ENCODE results near the gene PSORS1C1. TPM values are rescaled to one million over a fixed set of nuclear protein-coding genes. Genes with fewer than 3 reads are reported as not detected.
"Not testable (repeated sequence)": the region's sequence is repeated elsewhere in the genome, so short reads cannot be mapped to it uniquely, and the experiment has no call there.

PSORS1C1 gene
- total RNA-seq, 1 experiment from 2014 or later, result 0.39 TPM

DNA sequence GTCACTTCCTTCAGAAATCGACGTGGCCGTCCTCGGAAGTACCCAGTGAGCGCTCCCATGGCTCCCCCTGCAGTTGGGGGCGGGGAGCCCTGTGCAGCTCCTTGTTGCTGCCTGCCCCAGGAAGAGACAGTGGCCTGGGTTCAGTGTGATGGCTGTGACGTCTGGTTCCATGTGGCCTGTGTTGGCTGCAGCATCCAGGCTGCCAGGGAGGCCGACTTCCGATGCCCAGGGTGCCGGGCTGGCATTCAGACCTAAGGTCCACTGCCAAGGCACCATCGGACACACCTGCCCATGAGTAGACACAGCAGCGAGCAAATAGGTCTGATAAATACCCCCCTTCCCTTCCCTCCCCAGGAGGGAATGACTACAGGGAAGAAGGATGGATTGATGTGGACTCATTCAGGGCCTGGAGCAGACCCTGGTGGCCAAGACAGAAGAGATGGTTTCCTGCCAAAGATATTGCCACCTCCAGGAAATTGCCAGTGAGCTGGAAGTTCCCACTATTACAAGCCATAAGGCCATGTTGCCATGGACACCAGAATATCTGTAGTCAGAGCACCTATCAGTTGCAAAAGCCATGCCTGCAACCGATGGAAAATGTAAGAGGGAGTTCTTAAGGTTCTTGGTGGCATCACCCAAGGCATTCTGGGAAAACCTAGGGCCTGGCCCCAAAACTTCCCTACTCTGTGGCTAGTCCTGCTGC lies 48.0 kb downstream of the PSORS1C1 start:
- H3K4me1 ChIP-seq (replicated peaks), result peaks cover 11% of the 10 kb centered on the region
- no peak for DNase-seq (ENCODE audit: low read depth in 1 of 2, low spot score in 2 of 2)
- H3K4me3 ChIP-seq, result no peak overlapping the region
- no peaks in the 10 kb centered on the region for H3K27me3 ChIP-seq (replicated peaks)
- no peak overlapping the region for H3K27ac ChIP-seq
- H3K36me3 ChIP-seq, result peaks cover 60% of the 10 kb centered on the region
- no peaks in the 10 kb centered on the region for H3K9me3 ChIP-seq (replicated peaks)

DNA sequence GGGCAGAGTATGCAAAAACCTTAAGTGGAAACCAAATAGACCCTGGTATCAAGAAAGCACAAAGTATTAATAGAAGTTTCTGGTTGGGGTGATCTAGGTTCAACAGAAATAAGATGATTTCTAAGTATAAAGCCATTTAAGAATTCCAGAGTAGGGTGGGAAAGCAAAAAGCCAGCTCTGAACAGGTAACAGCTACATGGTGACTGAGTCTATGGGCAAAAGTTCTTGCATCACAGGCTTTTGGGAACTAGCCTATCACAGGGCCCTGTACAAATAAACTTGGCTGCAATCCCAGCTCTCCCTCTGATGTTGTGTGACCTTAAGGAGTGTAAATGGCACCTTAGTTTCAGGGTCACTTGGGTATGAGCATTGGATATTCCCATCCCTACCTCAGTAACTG lies 49.3 kb downstream of the PSORS1C1 start:
- Histone ChIP-seq H3K4me3 (no peak overlapping the region), H3K9me3 (replicated peaks) (no peaks in the 10 kb centered on the region), H3K36me3 (peaks cover 60% of the 10 kb centered on the region), H3K4me1 (replicated peaks) (peaks cover 11% of the 10 kb centered on the region), H3K27me3 (replicated peaks) (no peaks in the 10 kb centered on the region), H3K27ac (no peak overlapping the region)
- no peak for DNase-seq (ENCODE audit: low read depth in 1 of 2, low spot score in 2 of 2)

DNA sequence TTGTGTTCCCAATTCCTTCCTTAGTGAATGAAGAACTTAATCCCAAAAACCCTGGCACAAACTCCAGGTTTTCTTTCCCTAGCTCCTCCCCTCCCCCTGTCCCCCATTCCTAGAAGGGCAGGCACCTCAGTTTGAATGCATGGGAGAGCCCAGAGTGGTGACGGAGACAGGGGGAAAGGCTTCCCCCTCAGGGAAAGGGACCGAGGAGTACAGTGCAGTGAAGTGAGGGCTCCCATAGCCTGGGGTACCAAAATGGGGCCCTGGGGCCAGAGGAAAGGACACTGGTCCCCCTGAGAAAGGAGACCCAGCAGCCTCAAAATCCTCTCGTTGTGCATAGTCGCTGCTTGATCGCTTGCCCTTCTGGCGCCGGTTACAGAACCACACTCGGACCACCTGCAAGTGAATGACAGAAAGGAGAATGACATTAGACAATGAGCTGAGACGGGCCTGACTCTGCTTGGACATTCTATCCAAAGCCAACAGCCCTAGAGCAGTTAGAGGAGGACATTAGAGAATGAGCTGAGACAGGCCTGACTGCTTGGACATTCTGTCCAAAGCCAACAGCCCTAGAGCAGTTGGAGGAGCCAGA lies 50.0 kb downstream of the PSORS1C1 start:
- H3K9me3 ChIP-seq (replicated peaks); H3K27ac ChIP-seq; DNase-seq (ENCODE audit: low read depth in 1 of 2, low spot score in 2 of 2); H3K4me3 ChIP-seq; H3K27me3 ChIP-seq (replicated peaks); H3K4me1 ChIP-seq (replicated peaks): not testable (repeated sequence)
- H3K36me3 ChIP-seq, result peaks cover 54% of the 10 kb centered on the region

DNA sequence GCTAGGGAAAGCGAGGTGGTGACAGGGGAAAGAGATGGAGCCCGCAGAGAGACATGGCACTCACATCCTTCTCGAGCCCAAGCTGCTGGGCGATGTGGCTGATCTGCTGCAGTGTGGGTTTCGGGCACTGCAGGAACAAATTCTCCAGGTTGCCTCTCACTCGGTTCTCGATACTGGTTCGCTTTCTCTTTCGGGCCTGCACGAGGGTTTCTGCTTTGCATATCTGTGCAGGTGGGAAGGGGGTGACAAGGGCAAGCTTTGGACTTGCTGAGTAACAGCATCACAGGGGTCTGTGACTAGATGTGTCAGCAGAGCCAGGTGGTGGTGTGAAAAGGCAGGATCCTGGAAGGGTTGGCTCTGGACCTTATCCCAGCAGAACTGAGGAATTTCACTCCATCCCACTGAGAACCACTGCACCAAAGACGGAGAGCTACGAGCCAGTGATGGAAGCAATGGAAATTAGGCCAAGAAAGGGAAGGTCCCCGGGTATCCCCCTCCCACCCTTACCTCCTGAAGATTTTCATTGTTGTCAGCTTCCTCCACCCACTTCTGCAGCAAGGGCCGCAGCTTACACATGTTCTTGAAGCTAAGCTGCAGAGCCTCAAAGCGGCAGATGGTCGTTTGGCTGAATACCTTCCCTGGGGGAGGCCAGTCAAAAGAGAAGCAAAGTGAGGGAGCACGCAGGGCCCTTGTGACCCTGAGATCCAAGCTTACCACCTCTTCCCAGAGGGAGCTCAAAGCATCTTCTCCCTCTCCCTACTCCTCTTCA lies 50.6 kb downstream of the PSORS1C1 start:
- H3K4me3 ChIP-seq; H3K27ac ChIP-seq; H3K27me3 ChIP-seq (replicated peaks); H3K9me3 ChIP-seq (replicated peaks); H3K4me1 ChIP-seq (replicated peaks); DNase-seq (ENCODE audit: low read depth in 1 of 2, low spot score in 2 of 2): not testable (repeated sequence)
- H3K36me3 ChIP-seq, result peaks cover 48% of the 10 kb centered on the region

DNA sequence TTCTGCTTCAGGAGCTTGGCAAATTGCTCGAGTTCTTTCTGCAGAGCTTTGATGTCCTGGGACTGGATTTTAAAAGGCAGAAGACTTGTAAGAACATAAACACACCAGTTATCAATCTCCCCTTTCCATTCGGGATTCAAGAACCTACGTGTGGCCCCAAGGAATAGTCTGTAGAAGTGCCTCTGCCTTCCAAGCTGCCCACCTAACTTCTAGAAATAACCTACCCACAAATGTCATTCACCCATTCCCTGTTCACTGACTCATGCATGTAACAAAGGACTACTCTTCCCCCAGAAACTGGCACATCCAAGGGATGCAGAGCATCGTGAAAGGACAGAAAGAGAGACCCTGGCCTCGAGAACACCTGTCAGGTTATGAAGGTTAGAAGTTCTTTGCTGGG lies 51.4 kb downstream of the PSORS1C1 start:
- no peak overlapping the region for H3K27ac ChIP-seq
- no peaks in the 10 kb centered on the region for H3K4me1 ChIP-seq (replicated peaks)
- no peak overlapping the region for H3K4me3 ChIP-seq
- DNase-seq (ENCODE audit: low read depth in 1 of 2, low spot score in 2 of 2), result no peak
- no peaks in the 10 kb centered on the region for H3K27me3 ChIP-seq (replicated peaks)
- peaks cover 43% of the 10 kb centered on the region for H3K36me3 ChIP-seq
- no peaks in the 10 kb centered on the region for H3K9me3 ChIP-seq (replicated peaks)

DNA sequence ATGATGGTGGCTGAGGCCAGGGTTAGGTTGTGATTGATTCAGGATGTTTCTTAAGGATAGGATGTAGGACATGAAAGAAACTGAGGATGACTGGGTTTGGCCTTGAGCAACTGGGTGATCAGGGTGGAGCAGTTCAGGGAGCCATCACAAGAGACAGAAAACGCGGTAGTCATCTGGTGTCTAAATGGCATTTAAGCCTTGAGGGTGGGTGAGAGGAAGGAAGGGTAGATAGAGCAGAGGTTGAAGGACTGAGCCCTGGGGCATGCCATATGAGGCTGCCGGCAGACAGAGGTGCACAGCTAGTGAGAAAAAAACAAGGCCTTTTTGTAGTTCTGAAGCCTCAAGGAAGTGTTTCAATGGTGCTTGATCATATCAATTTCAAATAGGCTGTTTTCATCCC lies 54.0 kb downstream of the PSORS1C1 start:
- Histone ChIP-seq H3K4me3 (no peak overlapping the region), H3K36me3 (peaks cover 17% of the 10 kb centered on the region)

DNA sequence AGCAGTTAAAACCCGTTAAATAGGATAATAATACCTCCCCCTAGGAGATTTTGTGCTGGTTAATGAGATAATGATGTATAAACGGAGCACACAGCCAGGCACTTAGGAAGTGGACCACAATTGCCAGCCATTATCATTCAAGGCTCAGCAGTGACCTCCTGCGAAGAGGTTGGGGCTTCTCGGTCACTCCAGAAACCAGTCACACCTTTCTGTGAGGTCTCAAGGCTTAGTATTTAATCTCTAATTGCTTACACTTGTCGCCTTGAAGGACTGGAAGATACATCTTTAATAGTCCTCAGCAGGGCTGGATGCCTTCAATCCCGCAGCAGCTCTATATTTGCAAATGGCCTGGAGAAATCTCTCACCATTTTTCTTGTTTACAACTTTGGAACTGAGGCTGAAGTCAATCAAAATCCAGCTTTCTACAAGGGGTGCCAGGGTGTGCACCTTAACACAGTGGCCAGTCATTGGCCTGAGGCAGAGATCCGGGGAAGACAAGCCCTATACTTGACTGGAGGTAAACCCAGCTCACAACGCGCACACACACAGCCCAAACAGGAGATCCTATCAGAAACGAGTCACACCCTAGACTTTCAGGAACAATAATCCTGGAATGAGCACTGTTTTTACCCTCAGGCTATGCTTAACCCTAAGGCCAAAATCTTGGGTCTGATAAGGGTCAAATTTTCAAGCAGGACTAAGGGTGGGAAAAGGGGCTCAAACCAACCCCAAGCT lies 54.7 kb downstream of the PSORS1C1 start:
- H3K9me3 ChIP-seq (replicated peaks), result no peaks in the 10 kb centered on the region
- H3K27me3 ChIP-seq (replicated peaks), result no peaks in the 10 kb centered on the region
- no peak for DNase-seq (ENCODE audit: low read depth in 1 of 2, low spot score in 2 of 2)
- no peaks in the 10 kb centered on the region for H3K4me1 ChIP-seq (replicated peaks)
- no peak overlapping the region for H3K27ac ChIP-seq
- peaks cover 11% of the 10 kb centered on the region for H3K36me3 ChIP-seq
- no peak overlapping the region for H3K4me3 ChIP-seq

More for the DNA sequence above, 54.0 kb downstream of the PSORS1C1 start:
- no peak for DNase-seq (ENCODE audit: low read depth in 1 of 2, low spot score in 2 of 2)
- no peaks in the 10 kb centered on the region for H3K4me1 ChIP-seq (replicated peaks)
- no peak overlapping the region for H3K27ac ChIP-seq
- no peaks in the 10 kb centered on the region for H3K27me3 ChIP-seq (replicated peaks)
- no peaks in the 10 kb centered on the region for H3K9me3 ChIP-seq (replicated peaks)

DNA sequence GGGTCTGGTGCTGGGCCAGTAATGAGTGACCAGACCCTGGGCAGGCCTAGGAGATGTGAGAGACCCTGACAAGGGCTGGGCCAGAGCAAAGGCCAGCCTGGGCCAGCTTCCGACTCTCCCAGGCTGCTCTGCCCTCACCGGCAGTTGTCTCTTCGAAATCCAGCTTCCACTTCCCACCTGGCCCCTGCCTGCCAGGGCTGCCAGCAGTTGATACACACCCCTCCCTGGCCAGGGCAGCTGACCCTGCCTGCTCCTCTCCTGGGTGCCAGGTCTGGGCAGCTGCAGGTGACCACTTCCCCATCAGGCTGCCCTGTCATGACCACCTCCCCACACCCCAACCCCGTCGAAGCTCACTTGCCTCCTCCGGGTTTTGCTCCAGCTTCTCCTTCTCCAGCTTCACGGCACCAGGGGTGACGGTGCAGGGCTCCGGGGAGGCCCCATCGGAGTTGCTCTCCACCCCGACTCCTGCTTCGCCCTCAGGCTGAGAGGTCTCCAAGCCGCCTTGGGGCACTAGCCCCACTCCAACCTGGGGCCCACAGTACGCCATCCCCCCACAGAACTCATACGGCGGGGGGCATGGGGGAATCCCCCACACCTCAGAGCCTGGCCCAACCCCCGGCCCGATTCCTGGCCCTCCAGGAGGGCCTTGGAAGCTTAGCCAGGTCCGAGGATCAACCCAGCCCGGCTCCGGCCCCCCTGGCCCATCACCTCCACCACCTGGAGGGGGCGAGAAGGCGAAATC lies 55.4 kb downstream of the PSORS1C1 start:
- H3K27ac ChIP-seq; H3K9me3 ChIP-seq (replicated peaks); DNase-seq (ENCODE audit: low read depth in 1 of 2, low spot score in 2 of 2); H3K36me3 ChIP-seq; H3K4me3 ChIP-seq; H3K4me1 ChIP-seq (replicated peaks); H3K27me3 ChIP-seq (replicated peaks): not testable (repeated sequence)

DNA sequence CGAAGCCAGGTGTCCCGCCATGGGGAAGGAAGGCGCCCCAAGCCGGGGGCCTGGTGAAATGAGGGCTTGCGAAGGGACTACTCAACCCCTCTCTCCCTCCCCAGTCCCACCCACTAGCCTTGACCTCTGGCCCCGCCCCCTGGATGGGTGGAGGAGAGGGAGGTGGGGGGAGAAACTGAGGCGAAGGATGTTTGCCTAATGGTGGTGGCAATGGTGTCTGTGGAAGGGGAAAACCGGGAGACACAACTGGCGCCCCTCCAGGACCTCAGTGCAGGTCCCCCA lies 55.9 kb downstream of the PSORS1C1 start, which contains the start of gene POU5F1:
POU5F1 (minus strand) TSS at position 83 of the 282 bp plus-strand sequence; CDS start at position 21, 62 bp downstream.
- Histone ChIP-seq H3K9me3 (replicated peaks) (no peaks in the 10 kb centered on the region), H3K36me3 (peaks cover 6% of the 10 kb centered on the region; the same call in 1 of the 2 replicates), H3K4me1 (replicated peaks) (peaks cover 3% of the 10 kb centered on the region), H3K4me3 (no peak within 1 kb of the TSS), H3K27me3 (replicated peaks) (no peaks in the 10 kb centered on the region), H3K27ac (no peak within 1 kb of the TSS)
- no peak for DNase-seq (ENCODE audit: low read depth in 1 of 2, low spot score in 2 of 2)

DNA sequence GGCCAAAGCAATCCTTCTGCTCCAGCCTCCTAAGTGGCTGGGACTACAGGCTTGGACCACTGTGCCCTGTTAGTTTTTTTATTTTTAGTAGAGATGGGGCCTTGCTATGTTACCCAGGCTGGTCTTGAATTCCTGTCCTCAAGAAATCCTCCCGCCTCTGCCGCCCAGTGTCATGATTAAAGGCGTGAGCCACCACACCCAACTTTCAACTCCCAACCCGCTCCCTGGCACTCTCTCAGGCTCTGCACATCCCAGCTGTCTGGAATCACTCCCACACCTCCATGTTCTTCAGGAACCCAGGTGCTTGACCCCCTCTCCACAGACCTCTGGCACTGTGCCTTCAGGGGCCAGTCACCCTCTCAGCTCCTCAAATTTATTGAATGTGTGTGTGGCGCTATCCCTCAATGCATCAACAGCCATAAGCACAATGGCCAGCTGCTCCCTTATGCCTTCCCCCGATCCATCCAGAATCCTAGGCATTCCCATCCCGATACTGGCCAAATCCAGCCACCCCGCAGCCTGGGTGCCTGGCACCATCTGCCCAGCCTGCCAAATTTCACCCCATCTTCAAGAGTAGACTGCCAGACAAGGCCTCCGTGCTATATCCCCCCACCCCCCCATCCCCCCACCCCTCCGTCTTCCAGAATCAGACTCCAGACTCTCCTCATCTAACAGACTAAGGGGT lies 56.5 kb downstream of the PSORS1C1 start:
- Histone ChIP-seq H3K27me3 (replicated peaks) (no peaks in the 10 kb centered on the region), H3K27ac (no peak overlapping the region), H3K4me3 (no peak overlapping the region), H3K9me3 (replicated peaks) (no peaks in the 10 kb centered on the region), H3K4me1 (replicated peaks) (peaks cover 9% of the 10 kb centered on the region), H3K36me3 (0 out of 2 replicates have a peak, but pooled peaks cover 3% of the 10 kb centered on the region)
- DNase-seq (ENCODE audit: low read depth in 1 of 2, low spot score in 2 of 2), result no peak

DNA sequence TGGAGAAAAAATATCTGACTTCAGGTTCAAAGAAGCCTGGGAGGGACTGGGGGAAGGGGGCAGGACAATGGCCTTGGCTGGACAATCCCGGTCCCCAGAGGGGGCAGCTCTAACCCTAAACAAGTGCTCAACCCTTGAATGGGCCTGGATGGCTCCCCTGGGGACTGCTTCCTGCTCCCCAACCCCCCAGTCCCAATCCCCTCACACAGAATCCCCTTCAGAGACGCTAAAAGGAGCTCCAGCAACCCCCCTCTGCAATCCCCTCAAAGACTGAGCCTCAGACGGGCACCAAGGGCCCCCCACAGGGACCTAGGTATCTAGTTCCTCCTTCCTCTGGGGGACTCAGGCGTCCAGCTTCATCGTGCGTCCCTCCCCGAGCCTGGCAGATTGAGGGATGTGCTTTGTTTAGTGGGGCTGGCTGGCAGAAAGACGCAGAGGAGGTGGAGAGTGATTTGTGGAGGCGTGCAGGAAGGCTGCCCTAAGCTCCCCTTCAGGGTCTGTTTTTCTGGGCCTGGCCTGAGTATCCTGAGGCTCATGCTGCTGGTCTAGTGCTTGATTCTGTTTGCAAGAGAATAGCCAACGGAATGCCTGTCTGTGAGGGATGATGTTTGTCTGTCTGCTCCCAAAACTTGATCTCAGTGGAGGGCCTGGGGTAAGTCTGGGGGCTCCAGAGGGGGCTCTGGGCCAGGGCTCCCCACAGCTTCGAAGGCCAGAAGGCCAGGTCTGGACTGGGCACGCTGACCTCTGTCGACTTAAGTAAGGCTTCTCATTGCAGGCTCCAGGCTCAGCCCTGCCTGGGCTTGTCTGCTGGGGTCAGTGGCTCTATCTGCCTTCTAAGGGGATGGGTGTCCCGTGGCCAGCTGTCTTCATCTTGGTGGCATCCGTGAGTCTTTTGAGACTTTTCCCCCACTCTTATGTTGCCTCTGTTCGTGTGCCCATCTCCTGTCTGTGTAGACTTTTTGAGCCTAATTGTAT lies 57.6 kb downstream of the PSORS1C1 start:
- no peaks in the 10 kb centered on the region for H3K27me3 ChIP-seq (replicated peaks)
- H3K9me3 ChIP-seq (replicated peaks), result no peaks in the 10 kb centered on the region
- H3K36me3 ChIP-seq, result no peaks in the 10 kb centered on the region
- no peak for DNase-seq (ENCODE audit: low read depth in 1 of 2, low spot score in 2 of 2)
- peaks cover 13% of the 10 kb centered on the region for H3K4me1 ChIP-seq (replicated peaks)
- no peak overlapping the region for H3K4me3 ChIP-seq
- no peak overlapping the region for H3K27ac ChIP-seq

DNA sequence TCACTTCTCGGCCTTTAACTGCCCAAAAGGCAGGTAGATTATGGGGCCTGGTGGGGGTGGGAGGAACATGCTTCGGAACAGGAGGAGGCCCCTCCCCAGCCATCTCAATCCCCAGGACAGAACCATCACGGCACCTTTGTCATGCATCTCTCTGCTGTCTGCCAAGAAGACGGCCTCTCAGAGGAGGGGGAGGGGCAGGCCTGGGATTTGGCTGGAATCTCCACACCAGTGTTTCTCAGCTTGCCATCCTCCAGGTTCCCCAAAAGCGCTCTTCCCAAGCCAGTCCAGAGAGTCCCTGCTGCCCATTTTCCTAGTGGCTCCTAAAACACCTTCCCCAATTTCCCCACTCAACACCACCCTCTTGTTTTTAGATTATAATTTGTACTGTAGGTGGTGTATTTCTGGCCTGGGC lies 58.4 kb downstream of the PSORS1C1 start:
- Histone ChIP-seq H3K4me3 (no peak overlapping the region), H3K27ac (no peak overlapping the region), H3K36me3 (no peaks in the 10 kb centered on the region), H3K27me3 (replicated peaks) (no peaks in the 10 kb centered on the region), H3K9me3 (replicated peaks) (no peaks in the 10 kb centered on the region), H3K4me1 (replicated peaks) (peaks cover 13% of the 10 kb centered on the region)
- DNase-seq (ENCODE audit: low read depth in 1 of 2, low spot score in 2 of 2), result no peak
